HUES6 (cell line): ENCODE results near the gene CIITA.
"Not testable (repeated sequence)": the region's sequence is repeated elsewhere in the genome, so short reads cannot be mapped to it uniquely, and the experiment has no call there.

ENCODE experiments used
- H3K27ac ChIP-seq: 2 replicates; pipeline ENCODE4 v1.7.0; 2013; ENCODE audit warnings: low read depth, mild to moderate bottlenecking, low read length, inconsistent platforms
- H3K27me3 ChIP-seq: 2 replicates; pipeline ENCODE4 v1.6.1; 2013; ENCODE audit warnings: low read length; ENCODE audit not compliant: control insufficient read depth, insufficient read depth
- H3K36me3 ChIP-seq: 2 replicates; pipeline ENCODE4 v1.6.1; 2013; ENCODE audit warnings: low read length; ENCODE audit not compliant: control insufficient read depth, insufficient read depth
- H3K4me1 ChIP-seq: 2 replicates; pipeline ENCODE4 v1.6.1; 2013; ENCODE audit warnings: low read length; ENCODE audit not compliant: control insufficient read depth, insufficient read depth
- H3K4me3 ChIP-seq: 2 replicates; pipeline ENCODE4 v1.5.1; 2013; ENCODE audit warnings: low read depth, low read length
- H3K9ac ChIP-seq: one replicate; pipeline ENCODE4 v1.6.1; 2013; ENCODE audit warnings: mild to moderate bottlenecking, low read length
- H3K9me3 ChIP-seq: 2 replicates; pipeline ENCODE4 v1.6.1; 2013; ENCODE audit warnings: low read depth, low read length; ENCODE audit not compliant: control insufficient read depth, insufficient read depth

Gene CIITA

GRCh38 chr16:10938796-10939648, 62.0 kb downstream of the CIITA start:
- Histone ChIP-seq H3K9ac (no peak overlapping the region), H3K27ac (no peak overlapping the region), H3K27me3 (no peaks in the 10 kb centered on the region), H3K36me3 (peaks cover 15% of the 10 kb centered on the region), H3K9me3 (no peaks in the 10 kb centered on the region), H3K4me3 (no peak overlapping the region), H3K4me1 (peaks cover 20% of the 10 kb centered on the region)

- H3K9me3 ChIP-seq, result no peaks in the 10 kb centered on the region
- 0 out of 2 replicates have a peak overlapping the region, but pooled peaks have one; percentile 79 for H3K4me3 ChIP-seq
- H3K9ac ChIP-seq, result no peak overlapping the region
- peaks cover 20% of the 10 kb centered on the region for H3K4me1 ChIP-seq
- no peaks in the 10 kb centered on the region for H3K27me3 ChIP-seq
- H3K27ac ChIP-seq, result no peak overlapping the region
- peaks cover 15% of the 10 kb centered on the region for H3K36me3 ChIP-seq
Measured at GRCh38 chr16:10939649-10940234, 62.7 kb downstream of the CIITA start.

DNA sequence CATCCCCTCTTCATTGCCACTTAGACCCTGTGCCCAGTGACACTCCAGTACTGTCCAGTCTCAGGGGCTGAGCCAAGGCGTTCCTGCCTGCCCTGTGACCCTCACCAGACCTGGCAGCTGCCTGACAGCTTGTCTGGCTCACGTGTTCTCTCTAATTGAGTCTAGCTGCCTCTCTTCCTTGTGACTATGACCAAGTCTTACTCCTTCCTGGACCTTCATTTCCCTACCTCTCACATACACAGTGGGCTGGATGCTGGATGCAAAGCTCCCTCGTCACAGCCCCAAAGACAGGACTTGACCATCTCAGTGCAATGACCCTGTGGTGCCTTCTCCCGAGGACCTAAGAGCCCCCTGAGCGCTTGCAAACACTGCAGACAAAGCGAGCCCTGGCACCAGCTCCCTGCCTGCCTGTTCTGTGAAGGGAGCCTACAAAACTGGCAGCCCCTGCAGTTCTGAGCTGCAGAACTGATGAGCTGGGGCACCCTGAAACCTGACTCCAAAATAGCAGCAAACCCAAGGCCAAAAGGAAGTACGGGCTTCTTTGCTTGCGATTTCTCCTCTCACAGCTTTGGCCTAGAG, 63.6 kb downstream of the CIITA start:
- Histone ChIP-seq H3K9ac (peak overlapping the region; percentile 56), H3K27me3 (no peaks in the 10 kb centered on the region; the same call in 1 of the 2 replicates), H3K9me3 (no peaks in the 10 kb centered on the region), H3K27ac (no peak overlapping the region), H3K4me3 (peak overlapping the region; percentile 79), H3K36me3 (peaks cover 15% of the 10 kb centered on the region), H3K4me1 (peaks cover 28% of the 10 kb centered on the region)

- H3K36me3 ChIP-seq, result peaks cover 15% of the 10 kb centered on the region
- H3K27me3 ChIP-seq, result no peaks in the 10 kb centered on the region; the same call in 1 of the 2 replicates
- H3K27ac ChIP-seq, result no peak overlapping the region
- H3K9me3 ChIP-seq, result no peaks in the 10 kb centered on the region
- H3K4me3 ChIP-seq, result peak overlapping the region; percentile 79
- peak overlapping the region; percentile 56 for H3K9ac ChIP-seq
- peaks cover 36% of the 10 kb centered on the region for H3K4me1 ChIP-seq
Measured at GRCh38 chr16:10941127-10941933, 64.3 kb downstream of the CIITA start.

- Histone ChIP-seq H3K9ac (peak overlapping the region; percentile 56), H3K4me1 (peaks cover 42% of the 10 kb centered on the region), H3K4me3 (peak overlapping the region; percentile 79), H3K36me3 (peaks cover 12% of the 10 kb centered on the region)
- not testable (repeated sequence) for H3K27ac ChIP-seq, H3K27me3 ChIP-seq, H3K9me3 ChIP-seq
Measured at GRCh38 chr16:10941935-10942351, 64.9 kb downstream of the CIITA start.

DNA sequence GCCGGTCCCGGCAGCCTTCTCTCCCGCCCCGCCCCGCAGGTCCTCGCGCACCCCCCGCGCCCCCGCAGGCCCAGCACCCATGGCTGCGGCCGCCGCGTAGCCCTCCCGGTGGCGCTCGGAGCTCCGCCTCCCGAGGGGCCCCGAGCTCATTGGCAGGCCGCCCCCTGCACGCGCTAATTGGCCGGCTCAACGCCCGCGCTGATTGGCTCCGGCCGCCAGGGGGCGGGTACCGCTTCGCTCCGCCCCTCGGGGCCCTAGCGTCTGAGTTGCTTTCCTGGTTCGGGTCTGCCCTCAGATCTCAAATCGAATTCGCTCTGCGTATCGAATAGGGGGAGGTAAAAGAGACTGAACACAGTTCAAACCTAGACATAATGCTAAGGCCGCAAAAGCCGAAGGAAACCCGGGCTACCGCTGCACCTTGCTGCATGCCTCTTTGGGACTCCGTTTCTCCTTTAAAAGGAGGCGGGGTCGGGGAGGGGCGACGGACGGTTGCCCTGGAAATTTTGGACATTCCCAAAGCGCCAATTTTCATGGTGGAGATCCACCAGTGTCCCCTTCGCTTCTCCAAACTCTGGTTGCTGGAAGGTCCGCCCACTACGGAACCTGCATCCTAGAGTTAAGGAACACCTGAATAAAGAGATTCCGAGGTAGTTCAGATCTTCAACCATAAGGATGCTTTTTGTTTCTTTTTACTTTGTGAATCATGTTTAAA, 65.5 kb downstream of the CIITA start, which contains the start of gene DEXI:
DEXI (minus strand) TSS at position 117 of the 712 bp plus-strand sequence. CDS start 463 bp downstream, outside the sequence.
- Histone ChIP-seq H3K36me3 (peaks cover 12% of the 10 kb centered on the region), H3K27ac (0 out of 2 replicates have a peak within 1 kb of the TSS, but pooled peaks have one; percentile 43), H3K9ac (peak within 1 kb of the TSS; percentile 61), H3K9me3 (no peaks in the 10 kb centered on the region), H3K4me1 (peaks cover 47% of the 10 kb centered on the region), H3K27me3 (no peaks in the 10 kb centered on the region; the same call in 1 of the 2 replicates), H3K4me3 (peak within 1 kb of the TSS; percentile 79)

DNA sequence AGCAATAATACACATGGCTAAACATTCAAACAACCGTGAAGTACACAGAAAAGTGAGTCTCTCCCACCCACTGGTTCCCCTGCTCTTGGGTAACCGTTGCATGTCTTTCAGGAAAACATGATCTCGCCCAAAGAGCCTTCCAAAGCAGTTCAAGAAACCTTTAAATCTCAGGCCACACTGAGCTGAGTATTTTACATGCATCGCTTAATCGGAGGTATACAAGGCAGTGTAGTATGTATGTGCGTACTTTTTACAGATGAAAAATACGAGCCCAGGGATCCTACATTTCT, 66.0 kb downstream of the CIITA start:
- H3K36me3 ChIP-seq, result peaks cover 12% of the 10 kb centered on the region
- H3K9me3 ChIP-seq, result no peaks in the 10 kb centered on the region
- peaks cover 48% of the 10 kb centered on the region for H3K4me1 ChIP-seq
- no peak overlapping the region for H3K9ac ChIP-seq
- no peak overlapping the region for H3K27ac ChIP-seq
- peak overlapping the region; percentile 79 for H3K4me3 ChIP-seq
- H3K27me3 ChIP-seq, result no peaks in the 10 kb centered on the region; the same call in 1 of the 2 replicates

DNA sequence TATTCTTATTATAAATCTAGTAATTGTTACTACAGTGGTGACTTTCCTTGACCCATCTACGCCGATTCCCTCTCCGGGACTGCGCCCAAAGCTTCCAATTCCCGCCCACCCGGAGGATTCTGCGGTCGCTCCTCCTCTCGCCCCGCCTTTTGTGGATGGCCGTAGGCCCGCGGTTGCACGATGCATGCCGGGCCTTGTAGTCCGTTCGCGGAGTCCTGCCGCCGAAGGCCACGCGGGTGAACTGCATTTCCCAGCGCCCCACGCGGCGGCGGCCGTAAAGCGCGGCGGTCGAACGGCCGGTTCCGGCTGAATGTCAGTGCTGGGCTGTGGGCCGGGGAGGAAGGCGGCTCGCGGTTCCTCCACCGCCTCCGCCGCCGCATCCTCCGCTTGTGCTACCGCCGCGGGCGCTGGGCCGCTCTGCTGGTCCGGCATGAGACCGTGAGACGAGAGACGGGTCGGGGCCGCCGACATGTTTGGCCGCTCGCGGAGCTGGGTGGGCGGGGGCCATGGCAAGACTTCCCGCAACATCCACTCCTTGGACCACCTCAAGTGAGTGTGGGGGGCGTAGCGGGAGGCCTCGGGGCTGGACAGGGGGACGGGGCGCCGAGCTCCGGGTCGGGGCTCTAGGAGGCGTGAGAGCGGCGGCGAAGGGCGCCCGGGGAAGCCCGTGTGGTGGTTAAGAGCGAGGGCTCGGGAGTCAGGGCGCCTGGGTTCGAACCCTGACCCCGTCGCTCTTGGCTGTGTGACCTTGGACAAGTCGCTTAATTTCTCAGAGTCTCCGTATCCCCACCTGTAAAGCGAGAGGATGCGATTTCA, 67.5 kb downstream of the CIITA start, which contains the start of gene CLEC16A:
CLEC16A (plus strand) TSS at position 316 of the 816 bp plus-strand sequence; CDS start at position 470, 154 bp downstream.
- Histone ChIP-seq H3K9ac (no peak within 1 kb of the TSS), H3K9me3 (no peaks in the 10 kb centered on the region), H3K27me3 (no peaks in the 10 kb centered on the region; the same call in 1 of the 2 replicates), H3K4me1 (peaks cover 62% of the 10 kb centered on the region), H3K36me3 (no peaks in the 10 kb centered on the region), H3K4me3 (peak within 1 kb of the TSS; percentile 91), H3K27ac (no peak within 1 kb of the TSS; the same call in 1 of the 2 replicates)

DNA sequence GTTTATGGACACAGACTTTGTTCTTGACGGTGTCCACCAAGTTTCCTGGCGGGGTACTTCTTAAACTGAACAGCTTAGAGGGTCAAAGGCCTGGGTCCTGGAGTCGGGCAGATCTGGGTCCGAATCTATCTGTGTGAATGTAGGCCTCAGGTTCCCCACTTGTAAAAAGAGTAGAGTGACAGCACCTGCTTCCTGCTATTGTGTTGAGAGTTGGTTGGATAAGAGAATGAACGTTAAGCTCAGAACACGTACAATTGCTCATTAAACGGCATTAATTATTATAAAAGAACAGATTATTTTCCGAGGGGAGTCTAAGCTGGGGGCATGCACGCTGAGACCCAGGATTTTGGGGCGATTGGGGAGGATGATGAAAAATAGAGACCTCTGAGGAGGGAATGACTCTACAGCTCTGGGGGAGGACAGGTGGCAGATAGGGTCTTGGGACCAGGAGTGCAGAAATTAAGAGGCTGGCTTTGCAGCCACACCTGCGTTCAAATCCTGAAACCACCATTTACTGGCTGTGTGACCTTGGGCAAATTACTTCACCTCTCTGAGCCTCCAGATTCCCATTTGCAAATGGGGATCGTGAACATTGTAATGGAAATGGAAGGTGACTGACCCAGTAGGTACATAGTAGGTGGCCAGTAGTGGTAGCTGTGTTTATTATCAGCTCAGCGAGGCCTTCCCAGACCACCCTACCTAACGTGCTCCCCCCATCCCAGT, 68.2 kb downstream of the CIITA start:
- no peak overlapping the region for H3K9ac ChIP-seq
- H3K4me1 ChIP-seq, result peaks cover 65% of the 10 kb centered on the region
- no peaks in the 10 kb centered on the region; the same call in 1 of the 2 replicates for H3K27me3 ChIP-seq
- H3K36me3 ChIP-seq, result no peaks in the 10 kb centered on the region
- H3K4me3 ChIP-seq, result peak overlapping the region; percentile 91
- H3K9me3 ChIP-seq, result no peaks in the 10 kb centered on the region
- no peak overlapping the region for H3K27ac ChIP-seq
